ENCODE data around the gene HSP90B1.

The HSP90B1 gene

DNA sequence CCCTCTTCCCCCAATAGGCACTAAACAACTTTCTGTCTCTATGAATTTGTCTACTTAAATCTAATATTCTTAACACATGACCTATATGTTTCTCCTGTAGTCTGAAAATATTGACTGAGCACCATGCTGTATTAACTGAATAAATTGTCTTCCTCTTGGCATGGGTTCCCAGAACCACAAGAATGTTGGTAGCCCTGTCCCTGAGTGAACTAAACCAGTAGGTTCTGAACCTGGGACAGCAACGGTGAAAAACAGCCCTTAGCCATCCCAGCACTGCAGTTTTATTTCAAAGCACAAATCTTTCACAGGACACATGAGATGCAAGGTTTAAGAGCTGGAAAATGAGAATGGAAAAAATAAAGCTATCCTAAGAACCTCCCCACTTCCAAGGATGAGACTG, 20.4 kb upstream of the HSP90B1 start:
- Histone ChIP-seq H3K9me2 (ENCODE audit: low read depth, low read length) (no peaks in the 10 kb centered on the region), H3K4me2 (ENCODE audit: low read length) (no peak overlapping the region), H3K4me1 (ENCODE audit: insufficient read depth, low read length, severe bottlenecking) (no peaks in the 10 kb centered on the region), H3K27ac (ENCODE audit: low read depth, low read length, poor library complexity, severe bottlenecking) (no peak overlapping the region), H3K4me3 (ENCODE audit: low read depth, low read length, poor library complexity, severe bottlenecking) (no peak overlapping the region), H3K36me3 (ENCODE audit: insufficient read depth, low read length) (no peaks in the 10 kb centered on the region), H3K27me3 (ENCODE audit: insufficient read depth, low read length) (no peaks in the 10 kb centered on the region), H2AFZ (ENCODE audit: low read length) (no peak overlapping the region), H3K79me2 (ENCODE audit: insufficient read depth, low read length) (no peaks in the 10 kb centered on the region), H4K20me1 (ENCODE audit: insufficient read depth, low read length) (no peaks in the 10 kb centered on the region), H3F3A (ENCODE audit: insufficient read depth, low read length) (no peaks in the 10 kb centered on the region), H3K9me3 (ENCODE audit: low read length) (no peaks in the 10 kb centered on the region), H3K9ac (ENCODE audit: low read length) (no peak overlapping the region)
- TF ChIP-seq EZH2 (IDR thresholded peaks at IDR 0.05; ENCODE audit: borderline replicate concordance, low read length), result no peak
- TF ChIP-seq, protein P1, sequence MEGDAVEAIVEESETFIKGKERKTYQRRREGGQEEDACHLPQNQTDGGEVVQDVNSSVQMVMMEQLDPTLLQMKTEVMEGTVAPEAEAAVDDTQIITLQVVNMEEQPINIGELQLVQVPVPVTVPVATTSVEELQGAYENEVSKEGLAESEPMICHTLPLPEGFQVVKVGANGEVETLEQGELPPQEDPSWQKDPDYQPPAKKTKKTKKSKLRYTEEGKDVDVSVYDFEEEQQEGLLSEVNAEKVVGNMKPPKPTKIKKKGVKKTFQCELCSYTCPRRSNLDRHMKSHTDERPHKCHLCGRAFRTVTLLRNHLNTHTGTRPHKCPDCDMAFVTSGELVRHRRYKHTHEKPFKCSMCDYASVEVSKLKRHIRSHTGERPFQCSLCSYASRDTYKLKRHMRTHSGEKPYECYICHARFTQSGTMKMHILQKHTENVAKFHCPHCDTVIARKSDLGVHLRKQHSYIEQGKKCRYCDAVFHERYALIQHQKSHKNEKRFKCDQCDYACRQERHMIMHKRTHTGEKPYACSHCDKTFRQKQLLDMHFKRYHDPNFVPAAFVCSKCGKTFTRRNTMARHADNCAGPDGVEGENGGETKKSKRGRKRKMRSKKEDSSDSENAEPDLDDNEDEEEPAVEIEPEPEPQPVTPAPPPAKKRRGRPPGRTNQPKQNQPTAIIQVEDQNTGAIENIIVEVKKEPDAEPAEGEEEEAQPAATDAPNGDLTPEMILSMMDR (IDR thresholded peaks at IDR 0.05; ENCODE audit: low read length), result no peak

DNA sequence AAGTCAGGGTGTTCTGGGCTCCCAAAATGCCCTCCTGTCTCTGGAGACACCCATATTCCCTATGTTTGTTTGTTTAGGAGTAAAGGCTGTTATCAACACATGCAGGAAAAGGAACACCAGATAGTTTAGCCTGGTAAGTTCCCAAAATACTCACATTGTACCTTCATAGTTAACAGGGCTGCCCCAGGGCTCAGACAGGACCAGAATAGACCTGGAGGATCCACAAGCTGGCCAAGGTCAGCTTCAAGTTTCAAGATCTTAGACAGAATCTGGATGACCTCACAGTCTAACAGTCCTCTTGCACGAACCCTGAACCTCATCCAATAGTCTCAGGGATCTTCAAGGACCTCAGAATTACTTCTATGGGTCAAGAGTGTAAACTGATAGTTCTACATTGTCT, 18.1 kb upstream of the HSP90B1 start:
- TF ChIP-seq EZH2 (IDR thresholded peaks at IDR 0.05; ENCODE audit: borderline replicate concordance, low read length), result no peak
- TF ChIP-seq, protein P1 (IDR thresholded peaks at IDR 0.05; ENCODE audit: low read length), result no peak
- Histone ChIP-seq H3K9me3 (ENCODE audit: low read length) (no peaks in the 10 kb centered on the region), H3K4me2 (ENCODE audit: low read length) (no peak overlapping the region), H3K9ac (ENCODE audit: low read length) (no peak overlapping the region), H3K36me3 (ENCODE audit: insufficient read depth, low read length) (no peaks in the 10 kb centered on the region), H4K20me1 (ENCODE audit: insufficient read depth, low read length) (no peaks in the 10 kb centered on the region), H2AFZ (ENCODE audit: low read length) (no peak overlapping the region), H3K27me3 (ENCODE audit: insufficient read depth, low read length) (no peaks in the 10 kb centered on the region), H3K4me1 (ENCODE audit: insufficient read depth, low read length, severe bottlenecking) (no peaks in the 10 kb centered on the region), H3F3A (ENCODE audit: insufficient read depth, low read length) (no peaks in the 10 kb centered on the region), H3K4me3 (ENCODE audit: low read depth, low read length, poor library complexity, severe bottlenecking) (no peak overlapping the region), H3K79me2 (ENCODE audit: insufficient read depth, low read length) (no peaks in the 10 kb centered on the region), H3K27ac (ENCODE audit: low read depth, low read length, poor library complexity, severe bottlenecking) (no peak overlapping the region), H3K9me2 (ENCODE audit: low read depth, low read length) (no peaks in the 10 kb centered on the region)

DNA sequence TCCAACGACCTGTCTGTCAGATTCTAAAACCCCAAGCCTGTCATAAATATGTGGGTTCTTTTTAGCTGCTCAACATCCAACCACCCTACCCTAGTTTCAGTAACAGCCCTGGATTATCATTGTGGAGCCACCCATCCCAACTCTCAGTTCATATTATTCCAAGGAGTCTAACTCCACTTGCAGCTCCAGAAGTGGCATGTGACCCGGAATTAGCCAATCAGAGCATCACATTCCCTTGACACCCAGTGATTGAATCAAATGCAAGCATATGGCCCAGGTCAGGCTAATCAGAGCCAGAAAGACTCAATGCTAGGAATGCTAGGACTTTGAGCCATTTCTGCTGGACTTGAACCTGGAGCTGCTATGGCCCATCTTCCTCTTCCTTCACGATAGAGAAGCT, 17.1 kb upstream of the HSP90B1 start:
- TF ChIP-seq, protein P1 (IDR thresholded peaks at IDR 0.05; ENCODE audit: low read length), result no peak
- no peak overlapping the region for H3K4me3 ChIP-seq (ENCODE audit: low read depth, low read length, poor library complexity, severe bottlenecking)
- H3K9me3 ChIP-seq (ENCODE audit: low read length), result no peaks in the 10 kb centered on the region
- H2AFZ ChIP-seq (ENCODE audit: low read length), result no peak overlapping the region
- no peak overlapping the region for H3K4me2 ChIP-seq (ENCODE audit: low read length)
- no peaks in the 10 kb centered on the region for H4K20me1 ChIP-seq (ENCODE audit: insufficient read depth, low read length)
- no peaks in the 10 kb centered on the region for H3F3A ChIP-seq (ENCODE audit: insufficient read depth, low read length)
- H3K9ac ChIP-seq (ENCODE audit: low read length), result no peak overlapping the region
- H3K9me2 ChIP-seq (ENCODE audit: low read depth, low read length), result no peaks in the 10 kb centered on the region
- H3K4me1 ChIP-seq (ENCODE audit: insufficient read depth, low read length, severe bottlenecking), result no peaks in the 10 kb centered on the region
- no peaks in the 10 kb centered on the region for H3K79me2 ChIP-seq (ENCODE audit: insufficient read depth, low read length)
- H3K36me3 ChIP-seq (ENCODE audit: insufficient read depth, low read length), result no peaks in the 10 kb centered on the region
- H3K27ac ChIP-seq (ENCODE audit: low read depth, low read length, poor library complexity, severe bottlenecking), result no peak overlapping the region
- H3K27me3 ChIP-seq (ENCODE audit: insufficient read depth, low read length), result no peaks in the 10 kb centered on the region

All from OCI-LY1 (cell line).